Frontal cortex (tissue), 4 donors: ENCODE measurements around the gene PMEL. TPM values are rescaled to one million over a fixed set of nuclear protein-coding genes. Genes with fewer than 3 reads are reported as not detected.
A peak's percentile ranks its signal among the peaks of the same experiment; 100 is the strongest.
"Not testable (repeated sequence)": the region's sequence is repeated elsewhere in the genome, so short reads cannot be mapped to it uniquely, and the experiment has no call there.

Source experiments
- DNase-seq, 2 donors: peaks; one replicate each; pipeline ENCODE4 v3.0.0; 2012; ENCODE audit warnings: low spot score in 2 of 2
- FAIRE-seq: peaks from 2 replicates; lab custom pipeline; 2012; peaks lifted over from hg19 to GRCh38; lab: Jason Lieb, UNC
- total RNA-seq: library from RNA; depleted of rRNA; stranded (reverse); fragments of >200 nt; gene quantifications from one replicate; pipeline ENCODE4 v1.2.3, GENCODE V29; 2014
- donor health status: control.
- donor health status: control.
- donor health status: control.

Gene PMEL
- total RNA-seq, 1 donor from 2014 or later, result not detected

- no peak for FAIRE-seq
Measured at GRCh38 chr12:55984861-55985260, 19.0 kb upstream of the PMEL start.

GRCh38 chr12:55983232-55983842, 17.5 kb upstream of the PMEL start:
- DNase-seq, result no peak
- no peak for FAIRE-seq

More at GRCh38 chr12:55984861-55985260, 19.0 kb upstream of the PMEL start:
- no peak for DNase-seq

DNA sequence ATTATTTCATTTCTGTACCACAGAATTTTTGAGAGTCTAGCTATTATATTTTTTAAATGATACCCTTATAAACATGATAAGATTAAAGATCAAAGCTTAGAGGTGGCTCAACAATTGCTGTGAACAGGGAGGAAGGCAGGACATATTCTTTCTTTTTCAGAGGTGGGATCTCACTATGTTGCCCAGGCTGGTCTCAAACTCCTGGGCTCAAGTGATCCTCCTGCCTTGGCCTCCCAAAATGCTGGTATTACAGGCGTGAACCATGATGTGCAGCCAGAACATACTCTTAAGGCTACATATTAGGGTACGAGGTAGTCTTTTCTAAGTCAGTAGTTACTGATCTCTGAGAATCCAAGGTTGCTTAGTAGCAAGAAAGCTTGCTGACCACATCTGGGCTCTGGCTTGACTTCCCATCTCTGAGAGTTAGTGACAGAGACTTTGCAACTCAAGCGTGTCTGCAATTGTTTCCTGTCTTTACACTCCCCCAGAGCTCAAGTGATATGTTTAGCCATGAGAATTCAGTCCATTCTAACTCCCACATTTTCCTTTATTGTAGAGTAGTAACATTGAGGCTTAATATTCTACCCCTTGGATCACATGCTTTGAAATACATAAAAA, 16.6 kb upstream of the PMEL start:
- DNase-seq (no peak), FAIRE-seq (no peak)

- not testable (repeated sequence) for FAIRE-seq, DNase-seq
Measured at GRCh38 chr12:55981882-55982281, 16.0 kb upstream of the PMEL start.

DNA sequence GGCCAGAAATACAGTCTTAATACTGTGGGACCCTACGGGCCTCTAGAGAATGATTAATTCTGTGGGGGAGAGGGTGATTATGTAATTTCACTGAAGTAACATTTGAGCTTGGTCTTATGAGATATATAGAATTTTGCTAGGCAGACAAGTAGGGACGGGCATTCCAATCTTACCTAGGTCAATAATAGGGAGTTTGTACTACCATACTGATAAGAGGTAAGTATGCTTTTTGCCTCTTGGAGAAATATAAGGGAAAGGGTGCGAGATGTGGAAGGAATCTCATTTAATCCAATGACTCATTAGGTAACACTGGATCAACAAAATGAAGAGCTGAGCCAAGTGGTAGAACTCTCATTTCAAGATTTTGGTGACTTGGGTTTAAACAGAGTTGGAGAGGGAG, 13.2 kb upstream of the PMEL start:
- DNase-seq, result no peak
- no peak for FAIRE-seq

GRCh38 chr12:55978393-55978792, 12.6 kb upstream of the PMEL start:
- FAIRE-seq (no peak), DNase-seq (no peak)

DNA sequence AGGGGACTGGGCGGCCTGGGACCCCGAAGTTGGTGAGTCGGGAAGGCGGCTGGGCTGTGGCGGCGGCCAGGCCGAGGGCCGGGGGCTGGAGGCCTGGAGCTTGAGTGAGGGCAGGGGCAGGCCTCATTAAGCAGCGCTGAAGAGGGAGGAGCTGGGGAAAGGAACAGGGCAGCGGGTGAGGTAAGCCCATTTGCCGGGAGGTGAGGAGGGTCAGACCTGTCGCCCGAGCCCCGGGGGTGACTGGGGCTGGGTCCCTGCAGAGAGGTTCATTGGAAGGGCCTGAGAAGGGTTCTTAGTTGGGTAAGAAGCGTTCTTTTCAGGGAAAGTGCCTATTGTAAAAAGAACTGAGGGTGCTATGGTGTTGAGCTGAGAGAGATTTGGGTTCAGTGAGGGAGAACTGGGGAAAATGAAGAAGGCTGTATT, 8.5 kb upstream of the PMEL start:
- peak in 1 of 2 donors; percentile 27 for DNase-seq
- FAIRE-seq, result no peak

GRCh38 chr12:55973599-55974307, 7.9 kb upstream of the PMEL start, which contains the start of gene RAB5B:
RAB5B (plus strand) TSS chr12:55974078; CDS start chr12:55986961, 12,883 bp downstream.
- FAIRE-seq (peak; percentile 99), DNase-seq (peak; percentile 95)

DNA sequence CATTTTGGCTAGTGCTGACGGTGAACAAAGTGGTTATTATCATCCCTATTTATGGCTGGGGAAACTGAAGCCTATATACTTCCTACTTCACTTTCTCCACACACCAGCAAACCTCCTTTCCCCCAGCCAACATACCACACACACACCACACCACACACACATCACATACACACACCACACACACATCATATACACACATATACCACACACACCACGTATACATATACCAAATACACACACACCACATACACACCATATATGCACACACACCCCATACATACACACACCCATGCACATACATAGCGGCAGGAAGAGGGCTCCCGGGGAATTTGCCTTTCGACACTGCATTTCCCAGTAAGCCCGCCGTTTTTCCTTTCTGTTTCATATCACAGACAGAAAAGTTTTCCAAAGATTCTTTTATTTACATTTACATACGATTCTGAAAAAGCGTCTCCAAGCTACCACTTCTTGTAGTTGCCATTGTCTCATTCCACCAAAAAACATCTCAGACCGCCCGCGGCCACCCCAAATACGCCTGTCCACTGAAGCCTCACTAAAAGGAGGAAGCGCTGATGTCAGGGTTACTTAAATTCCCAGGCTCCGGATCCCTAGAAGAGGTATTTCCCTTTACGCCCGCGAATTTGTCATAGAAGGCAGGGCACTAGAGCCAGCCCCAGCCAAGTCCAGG, 7.2 kb upstream of the PMEL start:
- FAIRE-seq, result no peak
- DNase-seq, result no peak

DNA sequence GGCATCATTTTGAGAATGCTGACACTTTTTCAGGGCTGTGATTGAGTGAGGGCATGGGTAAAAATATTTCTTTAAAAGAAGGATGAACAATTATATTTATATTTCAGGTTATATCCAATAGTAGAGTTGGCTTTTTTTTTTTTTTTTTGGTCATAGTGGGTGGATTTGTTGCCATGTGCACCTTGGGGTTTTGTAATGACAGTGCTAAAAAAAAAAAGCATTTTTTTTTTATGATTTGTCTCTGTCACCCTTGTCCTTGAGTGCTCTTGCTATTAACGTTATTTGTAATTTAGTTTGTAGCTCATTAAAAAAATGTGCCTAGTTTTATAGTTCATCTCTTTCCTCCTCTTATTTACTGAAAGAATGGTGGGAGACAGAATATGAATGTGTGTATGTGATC, 6.6 kb upstream of the PMEL start:
- no peak for DNase-seq
- FAIRE-seq, result no peak

DNA sequence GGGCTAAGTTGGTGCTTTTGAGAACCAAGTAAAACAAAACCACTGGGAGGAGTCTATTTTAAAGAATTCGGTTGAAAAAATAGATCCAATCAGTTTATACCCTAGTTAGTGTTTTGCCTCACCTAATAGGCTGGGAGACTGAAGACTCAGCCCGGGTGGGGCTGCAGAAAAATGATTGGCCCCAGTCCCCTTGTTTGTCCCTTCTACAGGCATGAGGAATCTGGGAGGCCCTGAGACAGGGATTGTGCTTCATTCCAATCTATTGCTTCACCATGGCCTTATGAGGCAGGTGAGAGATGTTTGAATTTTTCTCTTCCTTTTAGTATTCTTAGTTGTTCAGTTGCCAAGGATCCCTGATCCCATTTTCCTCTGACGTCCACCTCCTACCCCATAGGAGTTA, 6.2 kb upstream of the PMEL start:
- DNase-seq, result no peak
- no peak for FAIRE-seq

GRCh38 chr12:55970775-55971174, 4.9 kb upstream of the PMEL start:
- FAIRE-seq (no peak), DNase-seq (no peak)

GRCh38 chr12:55969356-55969755, 3.5 kb upstream of the PMEL start:
- no peak for FAIRE-seq

GRCh38 chr12:55966408-55967281, 803 bp upstream of the PMEL start, which contains the start of gene CDK2:
CDK2 (plus strand) TSS chr12:55966830; CDS start chr12:55967009, 179 bp downstream.
- DNase-seq, result peak; percentile 76 to 91
- FAIRE-seq, result no peak

More at GRCh38 chr12:55969356-55969755, 3.5 kb upstream of the PMEL start:
- no peak for DNase-seq

GRCh38 chr12:55965240-55965639, 602 bp downstream of the PMEL start:
- DNase-seq (no peak), FAIRE-seq (no peak)

DNA sequence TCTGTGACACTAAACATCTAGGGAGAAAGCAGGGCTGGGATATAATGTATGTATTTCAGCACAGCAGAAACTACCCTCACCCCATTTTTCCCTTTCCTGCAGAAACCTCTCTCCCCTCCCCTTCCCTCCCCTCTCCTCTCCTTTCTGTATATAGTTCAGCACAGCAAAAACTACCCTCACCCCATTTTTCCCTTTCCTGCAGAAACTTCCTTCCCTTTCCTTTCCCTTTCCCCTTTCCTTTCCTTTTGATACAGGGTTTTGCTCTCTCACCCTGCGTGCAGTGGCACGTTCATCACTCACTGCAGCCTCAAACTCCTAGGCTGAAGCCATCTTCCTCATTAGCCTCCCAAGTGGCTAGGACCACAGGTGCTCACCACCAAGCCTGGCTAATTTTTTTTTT, 2.1 kb downstream of the PMEL start:
- DNase-seq (no peak), FAIRE-seq (no peak)

GRCh38 chr12:55957106-55957859, 8.6 kb downstream of the PMEL start:
- FAIRE-seq, result no peak
- DNase-seq, result no peak

DNA sequence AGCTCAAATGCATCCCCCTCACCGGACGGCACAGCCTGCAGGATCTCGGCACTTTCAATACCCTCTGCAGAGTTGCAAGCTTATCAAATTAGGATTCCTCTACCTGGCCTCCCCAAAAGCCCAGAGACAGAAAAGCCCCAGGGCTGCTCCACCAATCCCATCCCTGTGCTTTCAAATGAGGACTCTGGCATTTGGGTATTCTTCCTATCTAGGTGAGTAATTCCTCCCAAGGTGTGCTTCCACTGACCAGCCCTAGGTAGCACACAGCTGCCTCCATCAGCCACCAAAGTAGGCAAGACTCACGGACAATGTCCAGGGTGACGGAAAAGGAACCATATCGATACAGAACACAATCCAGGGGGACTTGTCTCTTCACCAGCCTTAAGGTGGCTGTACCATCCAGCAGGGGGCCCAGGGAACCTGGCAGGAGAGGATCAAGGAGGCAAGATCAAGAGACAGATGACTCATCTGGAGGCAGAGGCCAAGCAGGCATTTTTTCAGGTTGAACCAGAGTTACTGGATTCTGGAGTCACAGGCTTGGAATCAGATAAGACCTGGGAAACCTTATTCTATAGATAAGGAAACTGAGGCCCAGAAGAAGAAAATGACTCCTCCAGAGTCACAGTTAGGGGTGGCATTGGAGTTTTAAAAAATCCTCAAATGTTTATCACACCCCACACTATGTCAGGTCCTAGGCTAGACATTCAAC, 9.9 kb downstream of the PMEL start:
- FAIRE-seq, result no peak
- DNase-seq, result no peak
